BJ (cell line): ENCODE data around the gene AAGAB. TPM values are rescaled to one million over a fixed set of nuclear protein-coding genes. Genes with fewer than 3 reads are reported as not detected.

ENCODE experiments used
- CTCF ChIA-PET: fragments of 350-600 bp; formaldehyde crosslinking; extraction: SDS; loops from one replicate; lab custom pipeline; 2021; ENCODE audit warnings: antibody characterized with exemption, inconsistent platforms; lab: Yijun Ruan, JAX
- POLR2A ChIA-PET: fragments of 300-600 bp; sonication (Branson Sonifier 250); formaldehyde crosslinking; extraction: SDS; loops from one replicate; lab custom pipeline; 2021; ENCODE audit warnings: antibody characterized with exemption; lab: Charles Lee
- DNase-seq: peaks from one replicate; pipeline ENCODE4 v3.0.0-alpha.2; 2011; ENCODE audit warnings: low read depth
- H3K27me3 ChIP-seq: 2 replicates; pipeline ENCODE4 v1.6.0; 2011; ENCODE audit warnings: low read length; ENCODE audit not compliant: control insufficient read depth, insufficient read depth
- H3K36me3 ChIP-seq: 2 replicates; pipeline ENCODE4 v1.5.1; 2011; ENCODE audit warnings: low read length; ENCODE audit not compliant: control insufficient read depth, insufficient read depth
- H3K4me3 ChIP-seq: 2 replicates; pipeline ENCODE4 v1.5.1; 2011; ENCODE audit warnings: low read depth, mild to moderate bottlenecking, control low read depth, low read length
- CTCF ChIP-seq: IDR thresholded peaks from 2 replicates; pipeline ENCODE4 v1.5.1; 2011; ENCODE audit warnings: low read depth, mild to moderate bottlenecking, control low read depth, inconsistent platforms, low read length, moderate library complexity; ENCODE audit not compliant: insufficient read depth
- polyA plus RNA-seq: library from polyadenylated mRNA; depleted of rRNA; stranded (reverse); fragments of >200 nt; gene quantifications from 2 replicates; pipeline ENCODE4 v1.2.3, GENCODE V29; 2011

AAGAB gene
- polyA plus RNA-seq, 1 experiment: 28.4 TPM

- ChIA-PET POLR2A (no interaction called here), CTCF (interaction anchor here (0.9 to 1.5 kb wide), 3 partner anchors 8 to 111 kb away, joined by 3 to 6 read pairs (median 4); no protein-coding TSS in a partner anchor)
- no peak for DNase-seq
- Histone ChIP-seq H3K27me3 (no peaks in the 10 kb centered on the region), H3K4me3 (no peak overlapping the region), H3K36me3 (peaks cover 28% of the 10 kb centered on the region)
- no peak for TF ChIP-seq CTCF
Observed at GRCh38 chr15:67180514-67181191, 73.8 kb downstream of the AAGAB start.

DNA sequence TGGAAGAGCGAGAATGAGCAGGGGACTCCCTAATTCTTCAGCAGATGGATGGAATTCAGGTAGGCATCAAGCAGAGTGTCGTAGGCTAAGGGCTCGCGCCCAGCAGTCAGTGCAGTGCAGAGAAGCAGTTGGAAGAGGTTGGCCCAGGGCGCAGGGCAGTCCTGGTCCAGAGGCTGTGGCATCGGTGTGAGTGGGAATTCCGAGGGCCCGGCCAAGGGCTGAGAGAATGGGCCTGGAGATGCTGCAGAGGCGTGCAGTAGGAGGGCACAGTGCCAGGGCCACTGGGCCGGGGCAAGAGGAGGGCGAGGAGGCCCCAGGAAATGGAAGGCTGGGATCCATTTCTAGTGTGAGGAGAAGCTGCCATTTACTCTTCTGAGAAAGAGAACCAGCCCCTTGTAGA lies 74.4 kb downstream of the AAGAB start:
- CTCF ChIA-PET: interaction anchor here (1.2 to 1.5 kb wide), 3 partner anchors 8 to 234 kb away, joined by 3 to 6 read pairs (median 4); no protein-coding TSS in a partner anchor
- POLR2A ChIA-PET: no interaction called here
- Histone ChIP-seq H3K27me3 (no peaks in the 10 kb centered on the region), H3K36me3 (peaks cover 26% of the 10 kb centered on the region), H3K4me3 (no peak overlapping the region)
- TF ChIP-seq CTCF: no peak
- no peak for DNase-seq

- Histone ChIP-seq H3K36me3 (peaks cover 23% of the 10 kb centered on the region), H3K4me3 (no peak overlapping the region), H3K27me3 (no peaks in the 10 kb centered on the region)
- no peak for TF ChIP-seq CTCF
- no peak for DNase-seq
- CTCF ChIA-PET: interaction anchor here (1.1 to 1.3 kb wide), 2 partner anchors 8 to 233 kb away, joined by 3 to 4 read pairs; no protein-coding TSS in a partner anchor
- POLR2A ChIA-PET: no interaction called here
Observed at GRCh38 chr15:67179411-67179995, 75.0 kb downstream of the AAGAB start.

- no peak overlapping the region for H3K4me3 ChIP-seq
- no peak for TF ChIP-seq CTCF
- ChIA-PET POLR2A (interaction anchor here (0.6 kb wide), 4 partner anchors 11 to 719 kb away, joined by 3 to 9 read pairs (median 3); no protein-coding TSS in a partner anchor), CTCF (interaction anchor here (0.5 to 1.4 kb wide), 4 partner anchors 9 to 235 kb away, joined by 3 to 4 read pairs (median 3); no protein-coding TSS in a partner anchor)
- no peaks in the 10 kb centered on the region for H3K27me3 ChIP-seq
- H3K36me3 ChIP-seq: peaks cover 21% of the 10 kb centered on the region
- DNase-seq: peak; percentile 91
Observed at GRCh38 chr15:67178569-67179210, 75.8 kb downstream of the AAGAB start.

- Histone ChIP-seq H3K36me3 (peaks cover 27% of the 10 kb centered on the region), H3K27me3 (no peaks in the 10 kb centered on the region), H3K4me3 (no peak overlapping the region)
- no peak for TF ChIP-seq CTCF
- CTCF ChIA-PET: interaction anchor here (1.4 kb wide), 1 partner anchor 29 kb away, joined by 3 read pairs; no protein-coding TSS in a partner anchor
- POLR2A ChIA-PET: no interaction called here
- DNase-seq: no peak
Observed at GRCh38 chr15:67177752-67178151, 76.7 kb downstream of the AAGAB start.
